DND-41 (cell line): ENCODE results near the gene PTPRK.

Source experiments
- ATAC-seq: fragments of 200-7000 bp; cut with Tn5 transposase; 3 replicates; pipeline ENCODE4 v1.9.1; 2021; ENCODE audit warnings: low read depth; ENCODE audit not compliant: insufficient read depth
- DNase-seq: peaks from one replicate; pipeline ENCODE4 v3.0.0-alpha.2; 2020
- H2AFZ ChIP-seq: 2 replicates; pipeline ENCODE4 v1.6.0; 2012; ENCODE audit warnings: low read depth, low read length
- H3K27ac ChIP-seq: 2 replicates; pipeline ENCODE4 v1.5.1; 2012; ENCODE audit warnings: low read length, inconsistent platforms
- H3K27me3 ChIP-seq: fragments of 200-600 bp; sonication (generic); 2 replicates; pipeline ENCODE4 v1.6.0; 2012; ENCODE audit warnings: low read length, mild to moderate bottlenecking, inconsistent platforms; ENCODE audit not compliant: insufficient read depth, poor library complexity
- H3K36me3 ChIP-seq: 2 replicates; pipeline ENCODE4 v1.5.1; 2012; ENCODE audit warnings: low read length, inconsistent platforms; ENCODE audit not compliant: insufficient read depth
- H3K4me1 ChIP-seq: 2 replicates; pipeline ENCODE4 v1.5.1; 2012; ENCODE audit warnings: mild to moderate bottlenecking, low read length; ENCODE audit not compliant: insufficient read depth
- H3K4me2 ChIP-seq: 2 replicates; pipeline ENCODE4 v1.6.0; 2012; ENCODE audit warnings: mild to moderate bottlenecking, moderate library complexity, low read length, inconsistent platforms; ENCODE audit not compliant: insufficient read depth
- H3K4me3 ChIP-seq, 2 experiments: fragments of 200-600 bp in 1 of 2; shearing (Covaris generic) in 1 of 2; 2 replicates each; pipeline ENCODE4 v1.5.1; 2012 to 2016; ENCODE audit warnings: inconsistent platforms in 2 of 2, low read length in 2 of 2, mild to moderate bottlenecking in 2 of 2, low read depth in 1 of 2, moderate library complexity in 1 of 2
- H3K79me2 ChIP-seq: 2 replicates; pipeline ENCODE4 v1.6.0; 2012; ENCODE audit warnings: low read length, inconsistent platforms; ENCODE audit not compliant: insufficient read depth
- H3K9ac ChIP-seq: 2 replicates; pipeline ENCODE4 v1.6.0; 2012; ENCODE audit warnings: low read depth, mild to moderate bottlenecking, inconsistent platforms, low read length, moderate library complexity
- H3K9me3 ChIP-seq: 2 replicates; pipeline ENCODE4 v1.5.1; 2012; ENCODE audit warnings: low read length, moderate library complexity, mild to moderate bottlenecking, inconsistent platforms; ENCODE audit not compliant: insufficient read depth, severe bottlenecking
- H4K20me1 ChIP-seq: 2 replicates; pipeline ENCODE4 v1.6.0; 2012; ENCODE audit warnings: low read length; ENCODE audit not compliant: insufficient read depth
- CTCF ChIP-seq: IDR thresholded peaks from 2 replicates; pipeline ENCODE4 v1.5.1; 2012; ENCODE audit warnings: borderline replicate concordance, low read length, moderate library complexity, mild to moderate bottlenecking; ENCODE audit not compliant: poor library complexity, severe bottlenecking; ENCODE audit errors: extremely low read depth
- EZH2 ChIP-seq: IDR thresholded peaks from 3 replicates; pipeline ENCODE4 v1.6.1; 2012; ENCODE audit warnings: borderline replicate concordance, low read depth, mild to moderate bottlenecking, moderate library complexity, low read length, inconsistent platforms; ENCODE audit not compliant: severe bottlenecking

PTPRK gene

GRCh38 chr6:128278836-128279235 is 241.6 kb downstream of the PTPRK start:
- Histone ChIP-seq H2AFZ (no peak overlapping the region), H4K20me1 (no peaks in the 10 kb centered on the region), H3K27ac (no peak overlapping the region), H3K79me2 (no peaks in the 10 kb centered on the region), H3K4me1 (no peaks in the 10 kb centered on the region), H3K9me3 (no peaks in the 10 kb centered on the region), H3K4me3 (no peak overlapping the region), H3K9ac (no peak overlapping the region), H3K36me3 (no peaks in the 10 kb centered on the region), H3K27me3 (no peaks in the 10 kb centered on the region), H3K4me2 (no peak overlapping the region)
- no peak for DNase-seq
- no peak for ATAC-seq
- TF ChIP-seq EZH2: no peak

GRCh38 chr6:128277379-128277778 is 243.0 kb downstream of the PTPRK start:
- H3K4me3 ChIP-seq: no peak overlapping the region
- no peaks in the 10 kb centered on the region for H4K20me1 ChIP-seq
- no peaks in the 10 kb centered on the region for H3K9me3 ChIP-seq
- no peaks in the 10 kb centered on the region for H3K79me2 ChIP-seq
- H3K9ac ChIP-seq: no peak overlapping the region
- TF ChIP-seq EZH2: no peak
- no peak for TF ChIP-seq CTCF
- DNase-seq (no peak), ATAC-seq (no peak)
- no peak overlapping the region for H3K4me2 ChIP-seq
- H3K4me1 ChIP-seq: no peaks in the 10 kb centered on the region
- H3K27ac ChIP-seq: no peak overlapping the region
- no peaks in the 10 kb centered on the region for H3K27me3 ChIP-seq
- no peaks in the 10 kb centered on the region for H3K36me3 ChIP-seq
- no peak overlapping the region for H2AFZ ChIP-seq

GRCh38 chr6:128276311-128276710 is 244.1 kb downstream of the PTPRK start:
- Histone ChIP-seq H3K4me1 (no peaks in the 10 kb centered on the region), H3K9me3 (no peaks in the 10 kb centered on the region), H3K4me3 (no peak overlapping the region), H3K4me2 (no peak overlapping the region), H4K20me1 (no peaks in the 10 kb centered on the region), H3K27ac (no peak overlapping the region), H2AFZ (no peak overlapping the region), H3K9ac (no peak overlapping the region), H3K79me2 (no peaks in the 10 kb centered on the region), H3K27me3 (no peaks in the 10 kb centered on the region), H3K36me3 (no peaks in the 10 kb centered on the region)
- no peak for TF ChIP-seq CTCF
- no peak for TF ChIP-seq EZH2
- no peak for ATAC-seq
- no peak for DNase-seq

GRCh38 chr6:128275681-128276080 is 244.7 kb downstream of the PTPRK start:
- Histone ChIP-seq H4K20me1 (no peaks in the 10 kb centered on the region), H3K27me3 (no peaks in the 10 kb centered on the region), H3K36me3 (no peaks in the 10 kb centered on the region), H3K79me2 (no peaks in the 10 kb centered on the region), H3K27ac (no peak overlapping the region), H3K4me2 (no peak overlapping the region), H3K4me3 (no peak overlapping the region), H3K9me3 (no peaks in the 10 kb centered on the region), H2AFZ (no peak overlapping the region), H3K4me1 (no peaks in the 10 kb centered on the region), H3K9ac (no peak overlapping the region)
- TF ChIP-seq CTCF: no peak
- no peak for TF ChIP-seq EZH2
- no peak for ATAC-seq
- DNase-seq: no peak
